ENCODE data around the gene BARX2. TPM values are rescaled to one million over a fixed set of nuclear protein-coding genes. Genes with fewer than 3 reads are reported as not detected.
A peak's percentile ranks its signal among the peaks of the same experiment; 100 is the strongest.
"Not testable (repeated sequence)": the region's sequence is repeated elsewhere in the genome, so short reads cannot be mapped to it uniquely, and the experiment has no call there.

The BARX2 gene
- total and polyA plus RNA-seq, 11 donors = 0.03 to 0.72 (median 0.12) TPM; not detected in 8

- intact Hi-C loops (cut with DNase I) = loop anchor here in 7 of 10 donors (1.0 to 10.0 kb wide), 11 partner anchors 94 to 449 kb away; no protein-coding TSS in a partner anchor
- no peaks in the 10 kb centered on the region for H3K27me3 ChIP-seq
- H3K4me3 ChIP-seq = no peak overlapping the region
- ATAC-seq = no peak
- DNase-seq = no peak
- no peak overlapping the region for H3K27ac ChIP-seq
- TF ChIP-seq POLR2A (IDR thresholded peaks at IDR 0.05) (no peak), CTCF (IDR thresholded peaks at IDR 0.05) (no peak)
- H3K4me1 ChIP-seq = peaks cover 0 to 4% (median 0%) of the 10 kb centered on the region in 12 donors
- 88 to 91% (median 90%) methylated on average over 5 of the region's 5 CpGs for WGBS, 4 donors
- H3K36me3 ChIP-seq = no peaks in the 10 kb centered on the region
- H3K9me3 ChIP-seq = no peaks in the 10 kb centered on the region
Observed at GRCh38 chr11:129331217-129331616, 44.4 kb upstream of the BARX2 start.

GRCh38 chr11:129331871-129332274, 43.8 kb upstream of the BARX2 start:
- no peak overlapping the region for H3K4me3 ChIP-seq
- no peaks in the 10 kb centered on the region for H3K9me3 ChIP-seq
- no peak overlapping the region for H3K27ac ChIP-seq
- TF ChIP-seq POLR2A (IDR thresholded peaks at IDR 0.05) (no peak), CTCF (IDR thresholded peaks at IDR 0.05) (peak; percentile 67 to 94 (median 87))
- H3K4me1 ChIP-seq = peaks cover 0 to 4% (median 0%) of the 10 kb centered on the region in 12 donors
- H3K27me3 ChIP-seq = no peaks in the 10 kb centered on the region
- 2% methylated on average over 11 of the region's 11 CpGs for WGBS, 4 donors
- DNase-seq (peak; percentile 72 to 85 (median 80)), ATAC-seq (peak; percentile 61 to 98 (median 90))
- H3K36me3 ChIP-seq = no peaks in the 10 kb centered on the region
- intact Hi-C loops (cut with DNase I) = loop anchor here (1.0 to 10.0 kb wide), 13 partner anchors 95 to 450 kb away; no protein-coding TSS in a partner anchor

- TF ChIP-seq POLR2A (IDR thresholded peaks at IDR 0.05) (no peak), CTCF (IDR thresholded peaks at IDR 0.05) (no peak)
- Histone ChIP-seq H3K4me1 (no peaks in the 10 kb centered on the region), H3K4me3 (no peak overlapping the region), H3K27ac (no peak overlapping the region), H3K36me3 (no peaks in the 10 kb centered on the region), H3K9me3 (no peaks in the 10 kb centered on the region), H3K27me3 (no peaks in the 10 kb centered on the region)
- intact Hi-C loops (cut with DNase I) = loop anchor here in 7 of 10 donors (2.0 to 10.0 kb wide), 9 partner anchors 97 to 452 kb away; no protein-coding TSS in a partner anchor
- DNase-seq (no peak), ATAC-seq (no peak)
Observed at GRCh38 chr11:129333873-129334272, 41.8 kb upstream of the BARX2 start.

GRCh38 chr11:129344301-129344940, 31.2 kb upstream of the BARX2 start:
- DNase-seq; ATAC-seq; H3K9me3 ChIP-seq; H3K4me3 ChIP-seq; H3K27me3 ChIP-seq; H3K4me1 ChIP-seq; H3K36me3 ChIP-seq; H3K27ac ChIP-seq; intact Hi-C loops (cut with DNase I): not testable (repeated sequence)
- WGBS, 4 donors = 88 to 92% (median 90%) methylated on average over 17 to 23 of the region's 23 CpGs

All from heart left ventricle (tissue), 16 donors.